Activated naive CD4-positive, alpha-beta T cell treated with anti-CD3 and anti-CD28 coated beads, Interleukin-2, amount 10 ng/mL, durations not matched to agents 7 days and 5 days (primary cell): Measurements from ENCODE around the gene TEX44.

ENCODE experiments used
- CTCF ChIA-PET: fragments of 350-600 bp; sonication (Branson Sonifier 250); formaldehyde crosslinking; loops from one replicate; lab custom pipeline; 2021; ENCODE audit warnings: antibody characterized with exemption; lab: Charles Lee
- DNase-seq: peaks from one replicate; pipeline ENCODE4 v3.0.0-alpha.2; 2020
- H3K27ac Mint-ChIP-seq: one replicate; pipeline ENCODE4 v1.8.0; 2021; ENCODE audit warnings: mild to moderate bottlenecking, moderate library complexity, mixed read lengths
- H3K27me3 Mint-ChIP-seq: one replicate; pipeline ENCODE4 v1.8.0; 2021; ENCODE audit warnings: mild to moderate bottlenecking, mixed read lengths
- H3K36me3 Mint-ChIP-seq: one replicate; pipeline ENCODE4 v1.8.0; 2021; ENCODE audit warnings: mixed read lengths
- H3K4me1 Mint-ChIP-seq: one replicate; pipeline ENCODE4 v1.8.0; 2021; ENCODE audit warnings: mixed read lengths
- H3K4me3 Mint-ChIP-seq: one replicate; pipeline ENCODE4 v1.8.0; 2021; ENCODE audit warnings: mild to moderate bottlenecking, moderate library complexity, mixed read lengths
- H3K9me3 Mint-ChIP-seq: one replicate; pipeline ENCODE4 v1.8.0; 2021; ENCODE audit warnings: mixed read lengths

The TEX44 gene

DNA sequence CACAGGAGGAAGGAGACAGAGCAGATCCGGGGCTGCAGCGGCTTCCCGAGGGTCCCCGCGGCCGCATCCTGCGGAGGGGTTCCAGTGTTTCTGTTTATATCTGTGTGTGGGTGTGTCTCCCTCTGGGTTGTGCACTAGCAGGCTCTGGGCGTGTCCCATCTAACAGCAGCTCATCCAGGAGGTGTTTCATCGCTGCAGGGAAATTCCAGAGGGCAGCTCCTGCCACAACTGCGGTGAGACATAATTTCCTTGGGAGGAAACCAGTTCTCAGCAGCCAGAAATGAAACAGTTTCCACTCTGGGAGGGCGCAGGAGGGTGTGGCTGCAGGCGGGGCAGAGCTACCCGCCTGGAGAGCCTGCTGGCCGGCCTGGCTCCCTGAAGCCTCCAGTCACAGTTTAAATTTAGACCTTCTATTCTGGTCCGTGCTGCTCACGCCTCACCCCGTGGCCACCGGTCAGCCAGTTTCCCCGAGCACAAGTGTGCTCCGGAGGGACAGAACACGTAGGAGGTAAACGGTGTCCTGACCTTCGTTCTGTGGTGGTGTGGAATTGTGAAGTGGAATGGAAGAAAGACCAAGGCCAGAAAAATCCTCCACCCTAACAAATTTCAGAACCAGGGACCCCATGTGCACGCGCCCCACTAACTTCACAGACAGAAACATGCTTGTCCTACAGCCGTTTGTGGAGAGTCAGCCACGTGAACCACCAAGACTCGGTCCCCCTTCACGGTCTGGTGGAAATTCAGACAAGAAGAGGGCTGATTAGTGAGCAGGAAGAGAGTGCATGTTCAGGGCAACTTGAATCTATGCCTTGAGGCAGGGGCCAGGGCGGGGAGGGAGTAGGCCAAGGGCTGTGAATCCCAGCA lies 50.2 kb downstream of the TEX44 start:
- H3K4me1 Mint-ChIP-seq = peaks cover 32% of the 10 kb centered on the region
- H3K27ac Mint-ChIP-seq = peak overlapping the region; percentile 88
- H3K9me3 Mint-ChIP-seq = no peaks in the 10 kb centered on the region
- H3K4me3 Mint-ChIP-seq = peak overlapping the region; percentile 64
- DNase-seq = peak; percentile 72
- CTCF ChIA-PET = interaction anchor here (0.8 to 1.5 kb wide), 6 partner anchors 17 to 34 kb away, joined by 3 to 4 read pairs (median 3); no protein-coding TSS in a partner anchor
- H3K27me3 Mint-ChIP-seq = peaks cover 25% of the 10 kb centered on the region
- H3K36me3 Mint-ChIP-seq = no peaks in the 10 kb centered on the region

- Mint-ChIP-seq H3K9me3 (no peaks in the 10 kb centered on the region), H3K36me3 (no peaks in the 10 kb centered on the region), H3K4me1 (peaks cover 32% of the 10 kb centered on the region), H3K4me3 (no peak overlapping the region), H3K27ac (no peak overlapping the region), H3K27me3 (peaks cover 23% of the 10 kb centered on the region)
- CTCF ChIA-PET = interaction anchor here (0.6 to 1.1 kb wide), 3 partner anchors 18 to 71 kb away, joined by 3 read pairs; no protein-coding TSS in a partner anchor
- DNase-seq = no peak
Measured at GRCh38 chr2:231643495-231643888, 50.8 kb downstream of the TEX44 start.
